Measurements from ENCODE around the gene HUWE1.
"Not testable (repeated sequence)": the region's sequence is repeated elsewhere in the genome, so short reads cannot be mapped to it uniquely, and the experiment has no call there.

The HUWE1 gene

DNA sequence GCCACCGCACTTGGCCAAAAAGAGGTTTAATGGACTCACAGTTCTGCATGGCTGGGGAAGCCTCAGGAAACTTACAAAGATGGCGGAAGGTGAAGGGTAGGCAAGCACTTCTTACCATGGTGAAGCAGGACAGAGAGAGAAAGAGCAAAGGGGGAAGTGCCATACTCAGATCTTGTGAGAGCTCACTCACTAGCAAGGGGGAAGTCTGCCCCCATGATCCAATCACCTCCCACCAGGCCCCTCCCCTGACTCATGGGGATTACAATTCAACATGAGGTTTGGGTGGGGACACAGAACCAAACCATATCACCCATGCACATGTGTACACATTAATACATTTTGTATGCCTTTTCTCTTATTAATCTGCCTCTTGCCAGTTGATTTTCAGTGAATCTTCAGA, 175.2 kb downstream of the HUWE1 start:
- DNase-seq (ENCODE audit: low spot score): no peak

DNA sequence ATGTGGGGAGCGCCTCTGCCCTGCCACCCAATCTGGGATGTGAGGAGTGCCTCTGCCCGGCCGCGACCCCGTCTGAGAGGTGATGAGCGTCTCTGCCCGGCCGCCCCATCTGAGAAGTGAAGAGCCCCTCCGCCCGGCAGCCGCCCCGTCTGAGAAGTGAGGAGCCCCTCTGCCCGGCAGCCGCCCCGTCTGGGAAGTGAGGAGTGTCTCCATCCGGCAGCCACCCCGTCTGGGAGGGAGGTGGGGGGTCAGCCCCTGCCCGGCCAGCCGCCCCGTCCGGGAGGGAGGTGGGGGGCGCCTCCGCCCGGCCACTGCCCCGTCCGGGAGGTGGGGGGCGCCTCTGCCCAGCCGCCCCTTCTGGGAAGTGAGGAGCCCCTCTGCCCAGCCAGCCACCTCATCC, 182.5 kb downstream of the HUWE1 start:
- DNase-seq (ENCODE audit: low spot score): not testable (repeated sequence)

DNA sequence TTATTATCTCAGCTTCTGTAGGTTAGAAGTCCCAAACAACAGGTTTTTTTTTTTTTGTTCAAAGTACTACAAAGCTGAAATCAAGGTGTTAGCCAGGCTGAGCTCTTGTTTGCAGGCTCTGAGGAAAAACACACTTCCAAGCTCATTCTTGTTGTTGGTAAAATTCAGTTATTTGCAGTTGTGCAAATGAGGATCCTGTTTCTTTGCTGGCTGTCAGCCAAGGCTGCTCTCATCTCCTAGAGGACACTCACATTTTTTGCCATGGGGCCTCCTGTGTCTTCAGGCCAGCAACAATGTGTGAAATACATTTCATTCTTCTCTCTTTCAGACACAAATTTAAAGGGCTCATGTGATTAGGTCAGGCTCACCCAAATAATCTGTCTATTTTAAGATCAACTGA, 192.1 kb downstream of the HUWE1 start:
- DNase-seq (ENCODE audit: low spot score): no peak

DNA sequence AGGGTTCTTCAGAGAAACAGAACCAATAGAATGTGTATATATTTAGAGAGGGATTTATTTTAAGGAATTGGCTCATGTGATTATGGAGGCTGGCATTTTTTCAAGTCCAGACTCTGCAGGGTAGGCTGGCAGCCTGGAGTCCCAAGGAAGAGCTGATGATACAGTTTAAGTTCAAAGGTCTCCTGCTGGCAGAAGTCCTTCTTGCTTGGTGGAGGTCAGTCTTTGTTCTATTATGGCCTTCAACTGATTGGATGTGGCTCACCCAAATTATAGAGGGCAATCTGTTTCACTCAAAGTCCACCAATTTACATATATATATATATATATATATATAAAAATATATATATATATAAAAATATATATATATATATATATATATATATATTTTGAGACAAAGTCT, 200.2 kb downstream of the HUWE1 start:
- no peak for DNase-seq (ENCODE audit: low spot score)

DNA sequence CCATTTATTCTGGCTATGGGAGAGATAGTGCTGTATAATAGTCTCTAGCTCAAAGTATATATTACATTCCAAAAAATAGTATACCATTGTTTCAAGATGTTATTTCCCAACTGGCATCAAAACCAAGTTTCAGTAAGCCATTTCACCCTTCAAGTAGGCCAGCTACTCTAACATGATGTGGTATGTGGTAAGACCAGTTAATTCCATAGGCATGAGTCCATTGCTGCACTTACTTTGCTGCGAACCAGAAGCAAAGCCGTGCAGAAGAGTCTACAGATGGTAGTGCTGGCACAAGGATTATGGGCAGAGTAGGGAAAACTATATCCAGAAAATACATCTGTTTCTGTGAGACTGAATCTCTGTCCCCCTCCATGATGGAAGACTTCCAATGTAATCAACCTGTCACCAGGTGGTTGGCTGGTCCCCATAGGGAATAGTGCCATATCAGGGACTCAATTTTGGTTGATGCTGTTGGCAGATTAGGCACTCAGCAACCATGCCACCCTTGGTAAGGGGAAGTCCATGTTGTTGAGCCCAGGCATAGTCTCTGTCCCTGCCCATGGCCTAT, 202.6 kb downstream of the HUWE1 start:
- no peak for DNase-seq (ENCODE audit: low spot score)

DNA sequence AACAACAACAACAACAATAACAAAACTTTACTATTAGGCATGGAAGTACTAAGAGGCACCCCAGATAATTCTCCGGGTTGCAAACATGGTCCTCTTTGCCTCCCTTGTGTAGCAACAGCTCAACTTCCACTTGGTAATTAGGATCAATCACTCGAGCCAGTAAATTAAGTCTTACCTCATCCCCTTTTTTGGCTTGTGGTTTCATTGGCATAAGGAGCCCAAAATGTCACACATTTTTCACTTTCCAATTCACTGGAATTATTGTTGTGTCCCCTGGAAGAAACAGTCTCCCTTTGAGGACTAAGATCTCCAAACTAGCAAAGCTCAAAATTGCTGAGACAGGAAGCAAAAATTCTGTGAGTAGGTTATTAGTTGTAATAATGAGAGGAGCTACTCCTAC, 203.1 kb downstream of the HUWE1 start:
- DNase-seq (ENCODE audit: low spot score): no peak
